SU-DHL-6 (cell line): ENCODE measurements around the gene CHST13.

Source experiments
- CTCF ChIP-seq: fragments of 200-600 bp; sonication (generic); IDR thresholded peaks from one replicate; pipeline ENCODE4 v1.5.1; 2017; ENCODE audit warnings: antibody characterized with exemption, mild to moderate bottlenecking, low read length, moderate library complexity; ENCODE audit not compliant: insufficient read depth, poor library complexity, severe bottlenecking
- EZH2phosphoT487 ChIP-seq: fragments of 200-600 bp; sonication (generic), shearing (Covaris generic); conservative IDR thresholded peaks from 2 replicates; pipeline ENCODE4 v1.6.1; 2018; ENCODE audit warnings: mild to moderate bottlenecking, antibody characterized with exemption, low read length, moderate library complexity, mixed read lengths

- TF ChIP-seq CTCF (no peak), EZH2phosphoT487 (no peak)
Measured at GRCh38 chr3:126568776-126569342, 44.9 kb downstream of the CHST13 start.
